AG04449 (cell line): ENCODE results near the gene PIGX.
A peak's percentile ranks its signal among the peaks of the same experiment; 100 is the strongest.

ENCODE experiments used
- CTCF ChIA-PET: fragments of 350-600 bp; formaldehyde crosslinking; extraction: SDS; loops from one replicate; lab custom pipeline; 2021; ENCODE audit warnings: antibody characterized with exemption; lab: Yijun Ruan, JAX
- POLR2A ChIA-PET: fragments of 400-600, 350-600 bp; formaldehyde crosslinking; extraction: SDS; loops from one replicate; lab custom pipeline; 2020; ENCODE audit warnings: antibody characterized with exemption, inconsistent platforms; lab: Yijun Ruan, JAX
- DNase-seq: peaks from one replicate; pipeline ENCODE4 v3.0.0-alpha.2; 2010; ENCODE audit warnings: low read depth, low spot score
- H3K4me3 ChIP-seq: 2 replicates; pipeline ENCODE4 v1.5.1; 2011; ENCODE audit warnings: low read depth, mild to moderate bottlenecking, control low read depth, low read length
- CTCF ChIP-seq: IDR thresholded peaks from one replicate; pipeline ENCODE4 v1.5.1; 2011; ENCODE audit warnings: mild to moderate bottlenecking, moderate library complexity, low read length, control low read depth, inconsistent platforms; ENCODE audit not compliant: insufficient read depth; ENCODE audit errors: missing control alignments

Gene PIGX

GRCh38 chr3:196775938-196776337 is 63.8 kb downstream of the PIGX start:
- no peak for TF ChIP-seq CTCF
- no peak for DNase-seq
- ChIA-PET POLR2A (no interaction called here), CTCF (no interaction called here)
- H3K4me3 ChIP-seq = no peak overlapping the region

GRCh38 chr3:196777836-196778235 is 65.7 kb downstream of the PIGX start:
- ChIA-PET POLR2A (no interaction called here), CTCF (interaction anchor here (1.4 kb wide), 1 partner anchor 38 kb away, joined by 3 read pairs; no protein-coding TSS in a partner anchor)
- TF ChIP-seq CTCF = no peak

GRCh38 chr3:196778755-196779154 is 66.6 kb downstream of the PIGX start:
- TF ChIP-seq CTCF = no peak
- peak; percentile 65 for DNase-seq
- ChIA-PET CTCF (interaction anchor here (1.0 kb wide), 1 partner anchor 9 kb away, joined by 3 read pairs; no protein-coding TSS in a partner anchor), POLR2A (no interaction called here)
- H3K4me3 ChIP-seq = no peak overlapping the region

More at GRCh38 chr3:196777836-196778235, 65.7 kb downstream of the PIGX start:
- H3K4me3 ChIP-seq = no peak overlapping the region
- DNase-seq = no peak

- POLR2A ChIA-PET = no interaction called here
- H3K4me3 ChIP-seq = no peak overlapping the region
- DNase-seq = no peak
- CTCF ChIA-PET = no interaction called here
- TF ChIP-seq CTCF = no peak
Measured at GRCh38 chr3:196782511-196782910, 70.3 kb downstream of the PIGX start.
